ENCODE measurements around the gene ZBTB7A. TPM values are rescaled to one million over a fixed set of nuclear protein-coding genes. Genes with fewer than 3 reads are reported as not detected.

Gene ZBTB7A
- total and polyA plus RNA-seq, 2 donors (not counting 1 experiment from before 2014, with no cell fraction given) = 4.9 to 17.7 TPM

DNA sequence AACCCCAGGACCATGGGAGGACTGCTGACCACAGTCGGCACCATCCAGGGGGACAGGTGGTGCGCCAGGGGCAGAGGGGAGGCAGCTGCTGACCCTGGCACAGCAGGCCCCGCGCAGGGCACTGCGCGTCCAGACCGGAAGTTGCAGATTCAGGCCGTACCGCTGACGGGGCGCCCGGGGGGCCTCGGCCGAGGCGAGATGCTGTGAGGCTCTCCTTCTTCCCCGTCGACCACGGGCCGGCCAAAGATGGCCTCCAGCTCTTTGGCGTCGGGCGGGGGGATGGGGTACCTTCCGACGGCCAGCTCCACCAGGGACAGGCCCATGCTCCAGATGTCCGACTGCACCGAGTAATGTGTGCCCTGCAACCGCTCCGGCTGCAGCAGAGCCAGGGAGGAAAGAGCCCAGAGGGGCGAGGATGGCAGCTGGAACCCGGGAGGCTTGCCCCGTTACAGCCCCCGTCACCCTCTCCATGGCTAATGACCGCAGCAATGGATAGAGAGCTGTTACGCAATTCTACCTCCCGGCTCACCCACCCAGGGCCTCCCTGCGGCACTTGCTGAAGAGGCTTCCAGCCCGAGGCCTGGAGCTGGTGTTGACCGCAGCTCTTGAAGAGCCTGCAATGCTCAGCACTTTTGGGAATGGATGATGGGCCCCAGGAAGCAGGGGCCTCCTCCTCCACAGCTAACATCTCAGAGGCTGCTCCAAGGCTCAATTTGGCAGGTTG is 32.5 kb upstream of the ZBTB7A start:
- Histone ChIP-seq H4K20me1 (ENCODE audit: control insufficient read depth, extremely low read depth, insufficient read depth, low read length) (no peaks in the 10 kb centered on the region), H3K9ac (ENCODE audit: insufficient read depth, low read length) (no peak overlapping the region), H3K9me3 (ENCODE audit: control insufficient read depth, insufficient read depth, low read depth, low read length) (no peaks in the 10 kb centered on the region), H3K27ac (ENCODE audit: insufficient read depth, low read length) (no peak overlapping the region), H3K79me2 (ENCODE audit: control insufficient read depth, insufficient read depth, low read length) (no peaks in the 10 kb centered on the region), H3K4me2 (ENCODE audit: extremely low read depth, insufficient read depth, low read length) (no peak overlapping the region), H3K4me1 (ENCODE audit: control insufficient read depth, extremely low read depth, insufficient read depth, low read length) (no peaks in the 10 kb centered on the region), H3K4me3 (replicated peaks in 1 of 4; ENCODE audit: control extremely low read depth in 1 of 4, insufficient read depth in 1 of 4, low read depth in 3 of 4, low read length in 4 of 4) (no peak overlapping the region), H2AFZ (ENCODE audit: low read length) (no peak overlapping the region), H3K27me3 (ENCODE audit: control insufficient read depth, insufficient read depth, low read length) (no peaks in the 10 kb centered on the region), H3K36me3 (ENCODE audit: control insufficient read depth, insufficient read depth, low read length) (peaks cover 31% of the 10 kb centered on the region)
- no peak for DNase-seq (ENCODE audit: low read depth in 2 of 2)
- TF ChIP-seq EZH2 (IDR thresholded peaks at IDR 0.05; ENCODE audit: low read length, missing control alignments) = no peak
- TF ChIP-seq, protein P1, sequence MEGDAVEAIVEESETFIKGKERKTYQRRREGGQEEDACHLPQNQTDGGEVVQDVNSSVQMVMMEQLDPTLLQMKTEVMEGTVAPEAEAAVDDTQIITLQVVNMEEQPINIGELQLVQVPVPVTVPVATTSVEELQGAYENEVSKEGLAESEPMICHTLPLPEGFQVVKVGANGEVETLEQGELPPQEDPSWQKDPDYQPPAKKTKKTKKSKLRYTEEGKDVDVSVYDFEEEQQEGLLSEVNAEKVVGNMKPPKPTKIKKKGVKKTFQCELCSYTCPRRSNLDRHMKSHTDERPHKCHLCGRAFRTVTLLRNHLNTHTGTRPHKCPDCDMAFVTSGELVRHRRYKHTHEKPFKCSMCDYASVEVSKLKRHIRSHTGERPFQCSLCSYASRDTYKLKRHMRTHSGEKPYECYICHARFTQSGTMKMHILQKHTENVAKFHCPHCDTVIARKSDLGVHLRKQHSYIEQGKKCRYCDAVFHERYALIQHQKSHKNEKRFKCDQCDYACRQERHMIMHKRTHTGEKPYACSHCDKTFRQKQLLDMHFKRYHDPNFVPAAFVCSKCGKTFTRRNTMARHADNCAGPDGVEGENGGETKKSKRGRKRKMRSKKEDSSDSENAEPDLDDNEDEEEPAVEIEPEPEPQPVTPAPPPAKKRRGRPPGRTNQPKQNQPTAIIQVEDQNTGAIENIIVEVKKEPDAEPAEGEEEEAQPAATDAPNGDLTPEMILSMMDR (conservative IDR thresholded peaks at IDR 0.05 in 1 of 2, IDR thresholded peaks at IDR 0.05 in 1 of 2; ENCODE audit: low read depth in 1 of 2, low read length in 2 of 2) = no peak

DNA sequence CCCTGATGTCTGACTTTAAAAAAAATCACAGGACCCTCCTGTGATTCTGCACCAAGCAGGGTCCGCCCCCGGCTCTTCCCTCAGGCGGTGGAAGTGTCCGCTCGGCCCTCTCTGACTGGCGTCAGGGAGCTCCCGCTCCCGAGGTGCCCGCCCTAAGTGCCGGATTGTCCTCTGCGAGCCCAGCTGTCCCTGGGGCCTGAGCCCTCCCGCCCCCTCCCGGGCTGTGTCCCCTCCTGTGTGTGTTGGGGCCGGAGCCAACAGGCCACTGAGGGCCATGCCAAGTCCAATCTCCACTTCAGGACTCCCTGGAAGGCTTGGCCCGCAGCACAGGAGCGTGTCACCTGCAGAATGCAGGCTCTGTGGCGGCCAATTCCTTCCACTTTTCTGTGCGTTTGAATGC is 31.8 kb upstream of the ZBTB7A start:
- H3K27me3 ChIP-seq (ENCODE audit: control insufficient read depth, insufficient read depth, low read length) = no peaks in the 10 kb centered on the region
- H3K9me3 ChIP-seq (ENCODE audit: control insufficient read depth, insufficient read depth, low read depth, low read length) = no peaks in the 10 kb centered on the region
- H4K20me1 ChIP-seq (ENCODE audit: control insufficient read depth, extremely low read depth, insufficient read depth, low read length) = no peaks in the 10 kb centered on the region
- H3K9ac ChIP-seq (ENCODE audit: insufficient read depth, low read length) = no peak overlapping the region
- H3K4me1 ChIP-seq (ENCODE audit: control insufficient read depth, extremely low read depth, insufficient read depth, low read length) = no peaks in the 10 kb centered on the region
- peaks cover 31% of the 10 kb centered on the region for H3K36me3 ChIP-seq (ENCODE audit: control insufficient read depth, insufficient read depth, low read length)
- H3K79me2 ChIP-seq (ENCODE audit: control insufficient read depth, insufficient read depth, low read length) = no peaks in the 10 kb centered on the region
- TF ChIP-seq, protein P1 (conservative IDR thresholded peaks at IDR 0.05 in 1 of 2, IDR thresholded peaks at IDR 0.05 in 1 of 2; ENCODE audit: low read depth in 1 of 2, low read length in 2 of 2) = no peak
- no peak for TF ChIP-seq EZH2 (IDR thresholded peaks at IDR 0.05; ENCODE audit: low read length, missing control alignments)
- DNase-seq (ENCODE audit: low read depth in 2 of 2) = no peak
- H3K4me3 ChIP-seq (replicated peaks in 1 of 4; ENCODE audit: control extremely low read depth in 1 of 4, insufficient read depth in 1 of 4, low read depth in 3 of 4, low read length in 4 of 4) = no peak overlapping the region
- H2AFZ ChIP-seq (ENCODE audit: low read length) = no peak overlapping the region
- H3K4me2 ChIP-seq (ENCODE audit: extremely low read depth, insufficient read depth, low read length) = no peak overlapping the region
- H3K27ac ChIP-seq (ENCODE audit: insufficient read depth, low read length) = no peak overlapping the region

DNA sequence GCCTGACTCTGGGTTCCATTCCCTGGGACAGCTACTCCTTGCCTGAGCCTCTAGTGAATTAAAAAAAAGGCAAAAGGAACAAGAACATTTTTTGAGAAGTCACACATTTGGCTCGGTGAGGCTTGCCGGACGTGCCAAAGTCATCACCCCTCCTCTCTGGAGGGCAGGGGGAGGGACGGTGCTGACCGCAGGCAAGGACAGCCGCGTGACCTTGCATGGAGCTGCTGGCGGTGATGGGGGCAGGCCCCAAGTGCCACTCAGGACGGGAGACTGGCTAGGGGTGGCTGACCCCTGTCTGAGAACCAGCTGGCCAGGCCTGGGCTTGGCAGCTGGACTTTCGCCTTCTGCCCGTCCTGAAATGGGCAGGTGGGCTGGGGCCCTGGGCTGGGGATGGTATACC is 30.8 kb upstream of the ZBTB7A start:
- H3K4me3 ChIP-seq (replicated peaks in 1 of 4; ENCODE audit: control extremely low read depth in 1 of 4, insufficient read depth in 1 of 4, low read depth in 3 of 4, low read length in 4 of 4) = no peak overlapping the region
- H3K79me2 ChIP-seq (ENCODE audit: control insufficient read depth, insufficient read depth, low read length) = no peaks in the 10 kb centered on the region
- no peak overlapping the region for H3K9ac ChIP-seq (ENCODE audit: insufficient read depth, low read length)
- H3K4me2 ChIP-seq (ENCODE audit: extremely low read depth, insufficient read depth, low read length) = no peak overlapping the region
- H3K27me3 ChIP-seq (ENCODE audit: control insufficient read depth, insufficient read depth, low read length) = no peaks in the 10 kb centered on the region
- DNase-seq (ENCODE audit: low read depth in 2 of 2) = no peak
- H3K36me3 ChIP-seq (ENCODE audit: control insufficient read depth, insufficient read depth, low read length) = peaks cover 25% of the 10 kb centered on the region
- no peaks in the 10 kb centered on the region for H4K20me1 ChIP-seq (ENCODE audit: control insufficient read depth, extremely low read depth, insufficient read depth, low read length)
- no peak overlapping the region for H3K27ac ChIP-seq (ENCODE audit: insufficient read depth, low read length)
- no peaks in the 10 kb centered on the region for H3K9me3 ChIP-seq (ENCODE audit: control insufficient read depth, insufficient read depth, low read depth, low read length)
- no peak overlapping the region for H2AFZ ChIP-seq (ENCODE audit: low read length)
- no peak for TF ChIP-seq EZH2 (IDR thresholded peaks at IDR 0.05; ENCODE audit: low read length, missing control alignments)
- TF ChIP-seq, protein P1 (conservative IDR thresholded peaks at IDR 0.05 in 1 of 2, IDR thresholded peaks at IDR 0.05 in 1 of 2; ENCODE audit: low read depth in 1 of 2, low read length in 2 of 2) = no peak
- H3K4me1 ChIP-seq (ENCODE audit: control insufficient read depth, extremely low read depth, insufficient read depth, low read length) = no peaks in the 10 kb centered on the region

Measured in fibroblast of lung (primary cell).